HG02870 (cell line): Measurements from ENCODE around the gene AGPAT3.
"Not testable (repeated sequence)": the region's sequence is repeated elsewhere in the genome, so short reads cannot be mapped to it uniquely, and the experiment has no call there.

Experiments used
- ATAC-seq: cut with Tn5 transposase; IDR thresholded peaks from one replicate; pipeline ENCODE4 v1.9.1; 2021; ENCODE audit warnings: mild to moderate bottlenecking, moderate library complexity; ENCODE audit not compliant: unreplicated experiment

The AGPAT3 gene

GRCh38 chr21:43834146-43834905 is 30.7 kb upstream of the AGPAT3 start:
- no peak for ATAC-seq

DNA sequence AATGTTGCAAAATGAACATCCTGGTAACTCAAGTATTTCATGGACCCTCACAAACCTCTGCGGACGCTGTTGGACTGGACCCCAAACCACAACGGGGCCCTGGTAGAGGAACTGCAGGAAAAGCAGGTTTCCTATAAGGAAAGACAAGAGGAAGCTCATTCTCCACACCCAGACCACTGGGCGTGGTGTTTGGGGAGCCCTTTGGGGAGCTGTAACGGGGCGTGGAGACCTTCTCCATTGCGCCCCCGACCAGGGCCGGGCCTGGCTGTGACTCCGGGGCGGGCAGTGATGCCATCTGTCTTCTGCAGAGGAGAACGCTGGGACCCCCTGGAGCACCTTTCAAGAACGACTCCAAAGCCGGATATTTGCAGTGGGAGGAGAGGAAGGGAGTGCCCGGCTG is 30.0 kb upstream of the AGPAT3 start:
- no peak for ATAC-seq

DNA sequence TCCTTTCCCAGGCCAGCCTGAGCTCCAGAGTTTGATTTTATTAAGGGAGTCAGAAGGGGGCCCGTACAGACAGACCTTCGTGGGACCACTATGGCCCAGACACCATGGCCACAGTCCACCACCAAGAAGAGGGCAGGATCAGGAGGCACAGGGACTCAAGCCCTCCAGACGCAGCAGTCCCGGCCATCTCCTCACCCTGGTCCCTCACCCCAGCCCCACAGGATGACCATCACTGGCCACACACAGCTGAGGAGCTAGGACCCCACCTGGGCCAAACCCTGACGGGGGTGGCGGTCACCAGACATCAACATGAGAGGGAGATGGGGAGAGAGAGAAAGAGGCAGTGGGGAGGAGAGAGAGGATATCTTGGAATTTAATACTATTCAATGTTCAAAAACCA is 29.2 kb upstream of the AGPAT3 start:
- no peak for ATAC-seq

- ATAC-seq, result no peak
These were observed 28.4 kb upstream of the AGPAT3 start for GRCh38 chr21:43836616-43837015.

DNA sequence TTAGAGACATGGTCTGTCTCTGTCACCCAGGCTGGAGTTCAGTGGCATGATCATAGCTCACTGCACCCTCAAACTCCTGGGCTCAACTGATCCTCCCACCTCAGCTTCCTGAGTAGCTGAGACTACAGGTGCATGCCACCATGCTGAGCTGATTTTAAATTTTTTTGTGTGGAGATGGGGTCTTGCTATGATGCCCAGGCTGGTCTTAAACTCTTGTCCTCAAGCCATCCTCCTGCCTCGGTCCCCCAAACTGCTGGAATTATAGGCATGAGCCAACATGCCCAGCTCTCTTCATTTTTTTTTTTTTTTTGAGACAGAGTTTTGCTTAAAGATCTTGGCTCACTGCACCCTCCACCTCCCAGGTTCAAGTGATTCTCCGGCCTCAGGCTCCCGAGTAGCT is 24.8 kb upstream of the AGPAT3 start:
- no peak for ATAC-seq

DNA sequence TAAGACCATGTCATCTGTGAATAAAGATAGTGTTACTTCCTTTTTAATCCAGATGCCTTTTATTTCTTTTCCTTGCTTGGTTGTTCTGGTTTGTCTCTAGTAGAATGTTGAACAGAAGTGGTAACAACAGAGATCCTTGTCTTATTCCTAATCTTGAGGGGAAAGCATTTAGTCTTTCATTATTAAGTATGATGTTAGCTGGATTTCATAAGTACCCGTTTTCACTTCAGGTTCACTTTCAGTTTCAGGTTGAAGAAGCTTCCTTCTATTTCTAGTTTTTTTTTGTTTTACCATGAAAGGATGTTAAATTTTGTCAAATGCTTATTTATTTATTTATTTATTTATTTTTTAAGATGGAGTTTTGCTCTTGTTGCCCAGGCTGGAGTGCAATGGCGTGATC is 22.3 kb upstream of the AGPAT3 start:
- ATAC-seq, result no peak

DNA sequence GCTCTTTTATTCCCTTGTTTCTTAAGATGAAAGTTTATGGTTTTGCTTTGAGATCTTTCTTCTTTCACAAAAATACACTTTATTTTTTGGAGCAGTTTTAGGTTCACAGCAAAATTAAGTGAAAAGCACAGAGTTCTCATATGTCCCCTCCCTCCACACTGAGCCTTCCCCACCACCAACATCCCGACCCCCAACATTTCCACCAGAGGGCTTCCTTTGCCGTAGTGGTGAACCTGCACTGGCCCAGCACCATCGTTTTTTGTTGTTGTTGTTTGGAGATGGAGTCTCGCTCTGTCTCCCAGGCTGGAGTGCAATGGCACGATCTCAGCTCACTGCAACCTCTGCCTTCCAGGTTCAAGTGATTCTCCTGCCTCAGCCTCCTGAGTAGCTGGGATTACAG is 20.1 kb upstream of the AGPAT3 start:
- not testable (repeated sequence) for ATAC-seq

DNA sequence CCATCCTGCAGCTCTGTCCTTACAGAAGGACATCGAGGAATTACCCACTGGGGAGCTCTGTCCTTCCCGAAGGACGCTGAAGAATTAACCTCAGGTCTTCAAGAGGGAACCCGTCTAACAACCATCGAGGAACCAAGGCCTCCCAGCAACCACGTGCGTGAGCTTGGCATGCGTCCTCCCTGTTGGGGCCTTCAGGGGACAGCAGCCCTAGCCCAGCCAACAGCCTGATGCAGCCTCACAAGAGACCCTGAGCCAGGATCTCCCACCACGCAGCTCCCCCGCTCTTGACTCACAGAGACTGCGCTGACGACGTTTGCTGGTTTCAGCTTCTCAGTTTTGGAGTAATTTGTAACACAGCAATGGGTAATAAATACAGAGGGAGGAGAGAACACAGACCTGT is 19.6 kb upstream of the AGPAT3 start:
- ATAC-seq, result no peak

DNA sequence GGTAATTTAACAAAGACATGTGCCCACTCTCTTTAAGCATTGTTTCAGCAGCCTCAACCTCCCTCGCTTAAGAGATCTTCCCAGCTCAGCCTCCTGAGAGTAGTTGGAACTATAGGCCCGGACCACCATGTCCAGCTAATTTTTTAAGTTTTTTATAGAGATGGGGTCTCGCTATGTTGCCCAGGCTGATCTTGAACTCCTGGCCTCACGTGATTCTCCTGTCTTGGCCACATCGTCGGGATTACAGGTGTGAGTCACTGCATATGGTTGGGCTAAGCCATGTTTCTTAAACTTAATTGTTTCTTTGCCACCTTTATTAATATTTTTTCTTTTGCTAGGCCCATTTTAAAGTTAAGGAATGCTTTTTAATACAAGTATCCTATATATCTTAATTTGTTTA is 18.6 kb upstream of the AGPAT3 start:
- no peak for ATAC-seq

DNA sequence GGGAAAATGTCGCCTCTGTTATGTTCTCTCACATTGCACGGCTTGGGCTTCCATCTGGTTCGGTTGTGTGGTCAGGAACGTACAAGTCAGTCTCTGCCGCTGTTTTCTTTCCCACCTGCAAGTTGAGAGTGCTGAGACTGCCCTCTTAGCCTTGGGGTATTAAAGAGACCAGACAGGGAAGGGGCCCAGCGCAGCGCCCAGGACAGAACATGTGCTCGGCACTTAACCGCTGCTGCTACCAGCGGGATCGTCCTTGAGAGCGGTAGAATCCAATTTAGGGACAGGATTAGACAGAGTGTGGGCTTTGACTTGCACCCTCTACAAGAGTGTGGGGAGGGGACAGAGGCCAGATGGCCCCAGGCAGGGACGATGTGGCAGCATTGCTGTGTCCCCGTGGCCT is 17.7 kb upstream of the AGPAT3 start:
- no peak for ATAC-seq

DNA sequence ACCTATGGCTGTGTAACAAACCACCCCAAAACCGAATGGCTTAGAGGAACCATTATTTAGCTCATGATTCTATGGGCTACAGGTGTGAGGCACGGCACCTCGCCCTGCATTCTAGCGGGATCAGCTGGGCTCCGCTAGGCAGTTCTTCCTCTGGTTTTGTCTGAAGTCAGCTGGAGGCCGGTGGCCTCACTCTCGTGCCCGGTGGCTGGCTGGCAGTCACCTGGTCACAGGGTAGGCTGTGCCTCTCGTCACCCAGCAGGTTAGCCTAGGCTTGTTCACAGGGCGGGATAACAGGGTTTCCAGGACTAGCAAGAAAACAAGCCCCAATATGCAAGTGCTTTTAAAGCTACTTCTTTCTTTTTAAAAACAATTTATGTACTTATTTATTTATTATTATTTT is 16.3 kb upstream of the AGPAT3 start:
- ATAC-seq, result no peak

GRCh38 chr21:43849532-43850299 is 15.3 kb upstream of the AGPAT3 start:
- no peak for ATAC-seq

GRCh38 chr21:43850728-43851295 is 14.2 kb upstream of the AGPAT3 start:
- ATAC-seq, result no peak

DNA sequence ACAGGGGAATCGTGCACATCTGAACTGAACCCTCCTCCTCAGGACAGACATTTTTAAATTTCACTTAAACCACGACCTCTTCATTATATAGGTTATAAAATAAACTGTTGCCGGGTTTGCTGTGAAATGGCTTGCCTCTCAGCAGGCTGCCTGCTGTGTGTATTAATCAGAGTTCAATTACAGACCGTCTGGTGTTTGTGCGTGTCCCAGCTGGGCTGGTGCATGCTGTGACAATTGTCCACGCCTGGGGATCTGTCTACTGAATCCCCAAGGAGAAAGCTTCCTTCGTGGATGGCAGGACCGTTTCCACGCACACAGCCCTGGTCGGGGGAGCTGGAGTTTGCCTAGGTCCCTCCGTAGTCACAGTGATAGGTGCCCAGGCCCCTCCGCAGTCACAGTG is 13.4 kb upstream of the AGPAT3 start:
- ATAC-seq, result no peak

DNA sequence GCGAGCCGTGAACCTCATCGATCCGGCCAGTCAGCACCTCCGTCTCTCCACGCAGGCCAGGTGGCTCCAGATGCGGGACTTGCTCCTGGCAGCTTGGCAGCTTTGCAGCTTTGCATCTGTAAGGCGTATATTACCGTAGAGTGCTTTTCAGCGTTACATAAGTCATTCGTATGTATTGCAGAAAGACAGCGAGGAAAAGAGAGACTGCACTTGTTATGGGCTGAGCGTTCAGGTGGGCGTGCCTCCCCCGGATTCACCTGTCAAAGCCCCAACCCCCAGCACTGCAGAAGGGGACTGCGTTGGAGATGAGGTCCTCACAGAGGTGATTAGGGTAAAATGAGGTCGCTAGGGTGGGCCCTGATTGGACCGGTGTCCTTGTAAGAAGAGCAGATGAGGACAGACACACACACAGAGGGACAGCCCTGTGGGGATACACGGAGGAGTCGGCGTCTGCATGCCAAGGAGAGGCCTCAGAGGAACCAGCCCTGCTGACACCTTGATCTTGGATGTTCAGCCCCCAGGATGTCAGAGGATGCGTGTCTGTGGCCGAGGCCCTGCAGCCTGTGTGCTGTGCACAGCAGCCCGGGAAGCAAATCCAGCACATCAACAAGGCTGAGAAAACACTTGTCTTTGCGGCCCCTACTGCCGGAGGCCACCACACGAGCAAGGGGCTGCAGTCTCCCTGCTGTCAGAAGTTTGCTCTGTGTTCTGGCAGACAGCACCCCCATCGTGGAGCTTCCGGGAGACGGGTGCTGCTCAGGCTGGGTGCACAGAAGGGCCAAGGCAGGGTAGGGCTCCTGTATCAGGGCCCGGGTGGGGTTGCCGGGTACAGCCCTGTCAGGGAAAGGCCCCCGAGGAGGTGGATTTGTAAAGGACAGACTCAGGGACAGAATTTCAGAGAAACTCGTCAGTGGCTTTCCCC is 10.9 kb upstream of the AGPAT3 start:
- ATAC-seq, result peak; percentile 22

- peak; percentile 73 for ATAC-seq
These were observed 10.0 kb upstream of the AGPAT3 start for GRCh38 chr21:43854773-43855633.

DNA sequence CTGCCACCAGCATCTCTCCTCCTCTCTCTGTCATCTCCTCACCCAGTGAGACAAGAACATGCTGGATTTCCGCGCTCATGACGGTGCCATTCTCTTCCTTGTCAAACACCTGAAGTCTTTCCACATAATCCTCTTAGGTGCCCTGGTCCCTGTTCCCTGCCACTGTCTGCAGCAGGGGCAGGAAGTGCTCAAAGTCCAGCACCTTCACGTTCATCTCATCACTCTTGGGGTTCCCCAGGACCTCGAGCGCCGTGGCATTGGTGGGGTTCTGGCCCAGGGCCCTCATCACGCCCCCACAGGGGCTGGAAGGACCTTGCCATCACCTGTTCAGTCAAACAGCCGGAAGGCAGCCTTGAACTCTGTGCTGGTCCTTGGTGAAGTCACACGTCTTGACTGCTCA is 9.1 kb upstream of the AGPAT3 start:
- ATAC-seq, result no peak

- ATAC-seq, result no peak
These were observed 6.0 kb upstream of the AGPAT3 start for GRCh38 chr21:43858806-43859648.

DNA sequence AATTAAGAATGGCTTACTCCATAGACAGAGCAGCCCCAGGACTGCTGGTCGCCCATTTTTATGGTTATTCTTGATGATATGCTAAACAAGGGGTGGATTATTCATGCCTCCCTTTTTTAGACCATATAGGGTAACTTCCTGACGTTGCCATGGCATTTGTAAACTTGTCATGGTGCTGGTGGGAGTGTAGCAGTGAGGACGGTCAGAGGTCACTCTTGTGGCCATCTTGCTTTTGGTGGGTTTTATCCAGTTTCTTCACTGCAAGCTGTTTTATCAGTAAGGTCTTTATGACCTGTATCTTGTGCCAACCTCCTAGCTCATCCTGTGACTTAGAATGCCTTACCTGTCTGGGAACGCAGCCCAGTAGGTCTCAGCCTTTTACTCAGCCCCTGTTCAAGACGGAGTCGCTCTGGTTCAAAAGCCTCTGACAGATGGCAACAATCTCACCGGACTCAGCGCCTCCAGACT is 5.2 kb upstream of the AGPAT3 start:
- ATAC-seq, result no peak
